Astrocyte (in vitro differentiated cells and primary cell): Measurements from ENCODE around the gene RRM1.

Experiments
- CTCF ChIP-seq: IDR thresholded peaks from 2 replicates; pipeline ENCODE4 v1.5.1; 2011; ENCODE audit warnings: low read depth, mild to moderate bottlenecking, inconsistent platforms, low read length, moderate library complexity; ENCODE audit not compliant: insufficient read depth
- EZH2 ChIP-seq: IDR thresholded peaks from 2 replicates; pipeline ENCODE4 v1.6.1; 2012; ENCODE audit warnings: mild to moderate bottlenecking, low read length, inconsistent platforms; ENCODE audit not compliant: insufficient read depth

GRCh38 chr11:4146070-4146771 lies 51.6 kb downstream of the RRM1 start:
- TF ChIP-seq CTCF (no peak), EZH2 (no peak)
